GM12892 (cell line): Measurements from ENCODE around the gene SRP9.
"Not testable (repeated sequence)": the region's sequence is repeated elsewhere in the genome, so short reads cannot be mapped to it uniquely, and the experiment has no call there.

Source experiments
- DNase-seq: peaks from one replicate; pipeline ENCODE4 v3.0.0; 2011; ENCODE audit not compliant: insufficient read length
- FAIRE-seq: peaks from 2 replicates; lab custom pipeline; 2011; peaks lifted over from hg19 to GRCh38; lab: Jason Lieb, UNC
- POLR2A ChIP-seq: IDR thresholded peaks from 2 replicates; pipeline ENCODE4 v1.6.1; 2011; ENCODE audit warnings: low read depth, low read length, control low read depth
- POLR2AphosphoS5 ChIP-seq: IDR thresholded peaks from 2 replicates; pipeline ENCODE4 v1.6.1; 2011; ENCODE audit warnings: low read depth, low read length, control low read depth
- TAF1 ChIP-seq: IDR thresholded peaks from 2 replicates; pipeline ENCODE4 v1.6.1; 2011; ENCODE audit warnings: low read depth, mild to moderate bottlenecking, control low read depth, low read length, borderline replicate concordance

The SRP9 gene

DNA sequence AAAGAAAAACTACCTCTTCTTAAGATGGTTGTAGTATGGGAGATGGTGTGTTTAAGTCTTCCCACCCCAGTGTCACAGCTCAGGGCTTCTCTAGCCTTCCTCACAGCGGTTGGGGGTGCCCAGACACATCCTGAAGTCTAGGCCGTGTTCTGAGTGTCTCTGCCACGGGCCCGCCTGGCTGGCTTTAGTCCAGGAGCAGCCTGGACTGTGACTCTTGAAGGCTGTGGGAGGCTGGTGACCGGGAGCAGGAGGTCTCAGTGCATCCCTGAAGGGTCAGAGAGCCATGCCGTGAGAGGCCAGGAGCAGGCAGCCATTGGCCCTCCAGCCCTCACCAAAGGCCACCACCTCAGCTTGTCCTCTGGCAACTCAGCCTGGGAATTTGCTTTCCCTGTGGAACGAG lies 36.8 kb downstream of the SRP9 start:
- FAIRE-seq, result no peak

DNA sequence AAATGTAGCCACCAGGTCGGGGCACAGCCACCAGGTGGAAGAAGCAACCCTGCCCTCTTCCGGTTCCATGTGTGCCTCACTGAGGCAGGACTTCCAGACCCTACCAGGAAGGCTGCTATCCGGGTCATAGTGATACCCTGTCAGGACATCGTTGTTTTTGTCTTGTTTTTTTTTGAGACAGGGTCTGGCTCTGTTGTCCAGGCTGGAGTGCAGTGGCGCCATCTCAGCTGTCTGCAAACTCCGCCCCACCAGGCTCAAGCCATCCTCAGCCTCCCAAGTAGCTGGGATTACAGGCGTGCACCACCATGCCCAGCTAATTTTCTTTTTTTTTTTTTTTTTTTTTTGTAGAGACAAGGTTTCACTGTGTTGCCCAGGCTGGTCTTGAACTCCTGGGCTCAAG lies 37.5 kb downstream of the SRP9 start:
- not testable (repeated sequence) for FAIRE-seq, DNase-seq

More for the DNA sequence above, 36.8 kb downstream of the SRP9 start:
- TF ChIP-seq POLR2A, result no peak
- TF ChIP-seq POLR2AphosphoS5, result no peak
- no peak for TF ChIP-seq TAF1
- no peak for DNase-seq

DNA sequence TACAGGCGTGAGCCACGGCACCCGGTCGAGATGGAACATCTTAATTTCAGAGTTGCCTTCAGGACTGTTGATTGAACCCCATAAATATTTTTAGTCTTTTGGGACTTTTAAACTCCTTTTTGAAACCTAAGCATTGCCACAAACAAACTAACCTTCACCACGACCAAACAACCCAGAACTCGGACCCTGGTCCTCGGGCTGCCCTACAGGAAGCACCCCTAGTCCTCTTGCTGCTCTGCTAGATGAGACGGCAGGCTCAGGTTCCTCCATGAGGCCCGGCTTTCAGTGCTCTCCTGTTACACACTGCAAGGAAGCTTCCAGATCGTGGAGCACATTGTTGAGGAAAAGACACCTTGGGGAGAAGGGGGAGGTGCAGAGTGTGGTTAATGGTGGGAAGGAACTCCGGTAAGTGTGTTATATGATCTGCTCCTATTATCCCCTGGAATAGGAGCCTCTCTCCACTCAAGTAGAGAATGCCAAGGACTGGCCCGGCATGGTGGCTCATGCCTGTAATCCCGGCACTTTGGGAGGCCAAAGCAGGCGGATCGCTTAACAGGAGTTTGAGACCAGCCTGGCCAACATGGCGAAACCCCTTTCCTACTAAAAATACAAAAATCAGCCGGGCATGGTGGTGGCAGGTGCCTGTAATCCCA lies 38.0 kb downstream of the SRP9 start:
- no peak for FAIRE-seq
- no peak for DNase-seq
- no peak for TF ChIP-seq TAF1
- no peak for TF ChIP-seq POLR2A
- no peak for TF ChIP-seq POLR2AphosphoS5

DNA sequence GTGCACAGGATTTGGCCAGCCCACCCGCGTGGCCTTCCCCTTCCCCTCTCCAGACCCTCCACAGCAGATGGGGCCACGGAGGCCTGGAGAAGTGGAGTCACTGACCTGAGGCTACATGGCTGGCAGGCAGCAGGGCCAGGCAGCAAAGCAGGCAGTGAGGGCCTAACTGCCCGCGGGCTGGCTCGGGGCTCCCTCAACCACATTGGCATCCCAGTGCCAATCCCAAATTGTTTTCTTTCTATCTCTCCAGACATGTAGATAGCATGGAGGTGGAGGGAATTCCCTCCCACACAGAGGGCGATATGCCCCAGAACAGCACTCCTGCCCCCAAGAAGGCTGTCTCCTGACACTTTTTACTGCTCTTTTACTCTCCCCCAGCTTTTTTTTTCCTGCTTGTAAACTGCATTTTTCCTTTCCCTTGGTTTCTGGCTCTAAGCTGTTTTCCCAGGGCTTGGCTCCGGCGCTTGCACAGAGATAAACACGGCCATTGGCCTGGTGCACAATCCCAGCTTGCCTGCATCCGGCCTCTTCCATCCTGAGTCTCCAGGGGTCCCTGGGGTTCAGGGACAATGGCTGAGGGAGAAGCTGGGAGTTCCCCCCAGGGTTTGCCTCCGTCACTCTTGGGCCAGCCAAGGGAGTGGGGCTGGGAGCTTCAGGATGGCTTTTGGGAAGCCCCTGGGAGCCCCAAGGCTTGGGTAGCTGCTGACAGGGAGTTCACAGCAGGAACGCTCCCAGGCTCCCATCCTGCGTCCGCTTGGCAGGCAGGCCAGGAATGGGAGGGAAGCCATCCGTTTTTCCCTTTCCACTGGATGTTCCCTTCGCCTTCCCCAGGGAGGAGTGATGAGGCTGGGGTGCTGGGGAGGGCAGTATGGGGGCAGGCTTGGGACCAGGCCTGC lies 39.3 kb downstream of the SRP9 start:
- no peak for TF ChIP-seq TAF1
- TF ChIP-seq POLR2AphosphoS5, result no peak
- TF ChIP-seq POLR2A, result no peak
- FAIRE-seq, result no peak
- no peak for DNase-seq

DNA sequence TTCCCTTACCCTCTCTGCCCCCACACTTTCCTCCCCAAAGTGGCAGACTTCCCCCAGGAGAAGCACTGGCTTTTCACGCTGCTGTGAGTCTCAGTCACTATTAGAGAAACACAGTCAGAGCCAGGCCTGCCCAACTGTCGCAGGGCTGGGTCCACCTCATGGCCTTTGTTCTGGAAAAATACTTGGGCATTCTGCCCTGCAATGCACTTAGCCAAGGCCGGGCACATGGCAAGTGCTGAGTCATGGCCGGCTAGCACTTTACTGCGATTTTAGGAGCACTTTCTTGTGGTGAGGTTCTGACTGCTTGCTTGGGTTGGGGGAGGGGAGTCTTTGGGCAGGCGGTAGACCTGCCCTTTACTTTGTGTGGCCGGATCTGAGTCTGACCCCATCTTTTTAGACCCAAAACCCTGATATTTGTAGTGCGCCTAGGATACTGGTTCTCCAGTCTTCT lies 40.0 kb downstream of the SRP9 start:
- DNase-seq, result no peak
- FAIRE-seq, result no peak
- TF ChIP-seq TAF1 (no peak), POLR2A (no peak), POLR2AphosphoS5 (no peak)

DNA sequence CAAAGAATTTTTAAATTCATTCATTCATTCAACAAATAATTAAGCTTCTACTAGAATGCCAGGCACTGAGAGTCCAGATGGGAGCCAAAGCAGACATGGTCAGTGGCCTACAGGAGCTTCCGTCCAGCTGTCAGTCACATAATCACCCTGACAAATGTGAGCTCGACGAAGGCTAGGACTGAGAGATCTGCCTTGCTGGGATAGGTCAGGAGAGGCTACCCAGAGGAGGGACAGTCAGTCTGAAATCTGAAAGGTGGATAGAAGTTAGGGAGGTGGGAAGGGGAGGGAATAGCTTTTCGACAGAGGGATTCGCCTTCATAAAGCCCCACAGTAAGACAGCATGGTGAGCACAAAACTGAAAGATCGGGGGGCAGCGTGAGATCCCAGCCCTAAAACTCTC lies 40.6 kb downstream of the SRP9 start:
- TF ChIP-seq POLR2AphosphoS5, result no peak
- no peak for TF ChIP-seq TAF1
- TF ChIP-seq POLR2A, result no peak
- no peak for FAIRE-seq
- DNase-seq, result no peak

GRCh38 chr1:225819346-225820192 lies 41.9 kb downstream of the SRP9 start:
- FAIRE-seq (no peak), DNase-seq (no peak)
- TF ChIP-seq POLR2AphosphoS5 (no peak), POLR2A (no peak), TAF1 (no peak)

GRCh38 chr1:225820522-225821120 lies 43.0 kb downstream of the SRP9 start:
- TF ChIP-seq TAF1 (no peak), POLR2A (no peak), POLR2AphosphoS5 (no peak)
- FAIRE-seq, result no peak
- no peak for DNase-seq

DNA sequence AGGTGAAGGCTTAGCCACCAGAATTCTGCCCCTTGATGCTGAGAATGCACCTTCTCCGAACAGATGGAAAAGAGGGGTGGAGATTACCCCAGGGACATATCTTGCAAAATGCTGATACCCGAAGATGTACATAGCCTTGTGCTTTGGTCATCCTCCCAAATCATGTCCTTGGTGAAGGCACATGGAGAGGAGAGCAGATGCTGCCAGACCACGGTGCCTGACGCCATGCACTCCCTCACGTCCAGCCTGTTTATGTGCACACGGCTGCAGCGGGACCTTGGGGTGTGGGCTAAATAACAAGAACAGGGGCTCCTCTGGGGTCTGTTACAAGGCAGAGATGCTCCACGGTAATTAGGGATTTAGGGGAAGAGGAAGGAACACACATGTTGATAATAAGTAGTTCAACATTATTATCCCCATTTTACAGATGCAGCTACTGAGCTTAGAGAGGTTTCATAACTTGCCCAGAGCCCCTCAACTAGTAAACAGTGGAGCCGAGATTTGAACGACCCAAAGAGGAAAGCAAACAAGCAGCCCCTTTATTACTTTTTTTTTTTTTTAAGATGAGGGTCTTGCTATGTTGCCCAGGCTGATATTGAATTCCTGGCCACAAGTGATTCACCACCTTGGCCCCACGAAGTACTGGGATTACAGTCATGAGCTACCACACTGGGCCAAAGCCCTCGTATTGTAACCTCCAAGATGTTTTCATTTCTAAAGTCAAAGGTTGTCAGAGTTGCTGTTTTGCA lies 45.2 kb downstream of the SRP9 start:
- TF ChIP-seq POLR2A (no peak), POLR2AphosphoS5 (no peak), TAF1 (no peak)
- no peak for FAIRE-seq
- DNase-seq, result no peak

GRCh38 chr1:225823811-225824261 lies 46.2 kb downstream of the SRP9 start:
- FAIRE-seq (no peak), DNase-seq (no peak)
- TF ChIP-seq TAF1 (no peak), POLR2A (no peak), POLR2AphosphoS5 (no peak)

DNA sequence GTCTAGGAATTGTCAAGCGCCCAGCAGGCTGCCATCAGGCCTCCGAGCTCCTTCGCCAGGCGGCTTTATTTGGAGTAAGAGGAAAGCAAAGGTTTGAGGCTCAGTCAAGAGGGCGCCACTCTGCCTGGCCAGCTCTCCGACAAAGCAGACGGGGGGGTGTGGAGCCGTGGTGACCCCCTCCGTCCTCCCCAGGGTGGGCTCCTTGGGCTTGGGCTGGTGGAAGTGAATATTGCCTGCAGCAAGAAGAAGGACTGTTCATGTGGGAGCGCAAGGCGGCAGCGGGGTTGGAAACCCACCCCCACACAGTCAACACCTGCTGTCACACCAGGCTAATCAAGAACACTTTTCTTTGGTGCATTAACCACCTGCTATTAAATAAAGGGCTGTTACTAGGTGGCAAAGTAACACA lies 46.9 kb downstream of the SRP9 start:
- no peak for DNase-seq
- TF ChIP-seq TAF1 (no peak), POLR2A (no peak), POLR2AphosphoS5 (no peak)
- no peak for FAIRE-seq
